ENCODE data around the gene IGSF3.
"Not testable (repeated sequence)": the region's sequence is repeated elsewhere in the genome, so short reads cannot be mapped to it uniquely, and the experiment has no call there.

- TF ChIP-seq, protein P1, sequence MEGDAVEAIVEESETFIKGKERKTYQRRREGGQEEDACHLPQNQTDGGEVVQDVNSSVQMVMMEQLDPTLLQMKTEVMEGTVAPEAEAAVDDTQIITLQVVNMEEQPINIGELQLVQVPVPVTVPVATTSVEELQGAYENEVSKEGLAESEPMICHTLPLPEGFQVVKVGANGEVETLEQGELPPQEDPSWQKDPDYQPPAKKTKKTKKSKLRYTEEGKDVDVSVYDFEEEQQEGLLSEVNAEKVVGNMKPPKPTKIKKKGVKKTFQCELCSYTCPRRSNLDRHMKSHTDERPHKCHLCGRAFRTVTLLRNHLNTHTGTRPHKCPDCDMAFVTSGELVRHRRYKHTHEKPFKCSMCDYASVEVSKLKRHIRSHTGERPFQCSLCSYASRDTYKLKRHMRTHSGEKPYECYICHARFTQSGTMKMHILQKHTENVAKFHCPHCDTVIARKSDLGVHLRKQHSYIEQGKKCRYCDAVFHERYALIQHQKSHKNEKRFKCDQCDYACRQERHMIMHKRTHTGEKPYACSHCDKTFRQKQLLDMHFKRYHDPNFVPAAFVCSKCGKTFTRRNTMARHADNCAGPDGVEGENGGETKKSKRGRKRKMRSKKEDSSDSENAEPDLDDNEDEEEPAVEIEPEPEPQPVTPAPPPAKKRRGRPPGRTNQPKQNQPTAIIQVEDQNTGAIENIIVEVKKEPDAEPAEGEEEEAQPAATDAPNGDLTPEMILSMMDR (IDR thresholded peaks at IDR 0.05): not testable (repeated sequence)
- not testable (repeated sequence) for TF ChIP-seq POLR2A (IDR thresholded peaks at IDR 0.05)
Observed at GRCh38 chr1:116596742-116597307, 70.7 kb downstream of the IGSF3 start.

All from testis (tissue), 2 donors.